GM18502 (cell line): ENCODE measurements around the gene IRF1.
"Not testable (repeated sequence)": the region's sequence is repeated elsewhere in the genome, so short reads cannot be mapped to it uniquely, and the experiment has no call there.

Source experiments
- ATAC-seq: cut with Tn5 transposase; IDR thresholded peaks from one replicate; pipeline ENCODE4 v1.9.1; 2021; ENCODE audit warnings: mild to moderate bottlenecking; ENCODE audit not compliant: unreplicated experiment, poor library complexity

IRF1 gene

DNA sequence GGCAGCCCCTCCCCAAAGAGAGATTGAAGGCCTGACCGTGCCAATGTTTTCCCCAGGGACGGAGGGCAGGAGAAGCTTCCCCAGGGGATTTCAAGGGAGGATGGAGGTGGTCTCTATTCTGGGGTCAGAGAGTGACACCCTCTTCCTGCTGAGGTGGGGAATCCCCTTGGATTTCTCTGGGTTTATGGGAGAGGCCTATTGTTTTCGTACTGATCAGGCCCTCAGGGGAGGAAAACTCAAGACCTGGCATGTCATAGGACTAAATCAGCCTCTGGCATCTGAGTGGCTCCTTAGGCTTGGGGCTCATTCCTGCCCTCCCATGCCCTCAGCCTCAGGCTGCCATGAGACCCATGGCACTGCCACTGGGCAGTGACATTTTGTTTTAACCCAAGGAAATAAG is 44.6 kb downstream of the IRF1 start:
- ATAC-seq, result no peak

- no peak for ATAC-seq
These were observed 45.0 kb downstream of the IRF1 start for GRCh38 chr5:132445640-132445923.

GRCh38 chr5:132444841-132445639 is 45.5 kb downstream of the IRF1 start:
- ATAC-seq, result no peak

GRCh38 chr5:132444061-132444460 is 46.5 kb downstream of the IRF1 start:
- ATAC-seq, result no peak

- ATAC-seq, result no peak
These were observed 51.0 kb downstream of the IRF1 start for GRCh38 chr5:132439521-132440089.

DNA sequence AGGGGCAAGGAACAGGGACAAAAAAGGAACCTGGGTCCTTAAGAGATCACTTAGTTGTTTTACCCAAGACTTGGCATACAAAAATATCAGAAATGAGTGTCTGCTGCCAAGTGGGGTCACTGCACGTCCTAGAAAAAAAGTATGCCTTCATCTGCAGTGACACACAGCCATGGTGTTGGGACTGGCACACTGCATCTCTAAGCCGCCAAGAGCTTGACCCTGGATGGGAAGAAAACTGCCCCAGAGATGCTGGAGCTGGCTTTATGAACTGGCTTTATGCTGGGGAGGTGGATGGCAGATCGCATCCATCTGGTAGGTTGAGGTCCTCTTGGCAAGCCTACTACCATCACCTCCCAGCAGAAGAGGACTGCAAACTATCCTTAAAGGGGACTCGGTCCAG is 51.7 kb downstream of the IRF1 start:
- ATAC-seq, result no peak

- not testable (repeated sequence) for ATAC-seq
These were observed 52.3 kb downstream of the IRF1 start for GRCh38 chr5:132438267-132438645.

GRCh38 chr5:132437604-132438266 is 52.8 kb downstream of the IRF1 start:
- ATAC-seq, result peak; percentile 88

GRCh38 chr5:132436936-132437335 is 53.6 kb downstream of the IRF1 start:
- ATAC-seq, result peak; percentile 4

- no peak for ATAC-seq
These were observed 54.7 kb downstream of the IRF1 start for GRCh38 chr5:132435886-132436285.

DNA sequence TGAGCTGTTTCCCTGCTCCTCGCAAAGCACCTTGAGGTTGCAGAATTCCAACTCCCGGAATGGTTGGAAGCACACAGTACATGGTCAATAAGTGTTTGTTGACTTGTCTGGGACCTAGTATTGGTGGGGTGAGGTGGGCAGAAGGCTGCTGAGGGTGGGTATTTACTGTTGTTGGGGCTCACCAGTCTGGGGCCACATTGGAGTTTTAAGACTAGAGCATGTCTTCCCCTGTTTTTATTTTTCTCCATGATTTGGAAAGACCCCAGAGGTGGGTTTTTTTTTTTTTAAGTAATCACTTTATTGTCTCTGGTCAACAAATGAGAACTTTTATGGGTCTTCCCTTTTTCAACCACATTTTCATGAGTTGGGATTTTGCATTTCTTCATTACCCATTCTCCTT is 55.1 kb downstream of the IRF1 start:
- no peak for ATAC-seq

GRCh38 chr5:132434416-132435286 is 55.9 kb downstream of the IRF1 start:
- no peak for ATAC-seq

- ATAC-seq, result no peak
These were observed 57.4 kb downstream of the IRF1 start for GRCh38 chr5:132433141-132433540.

- no peak for ATAC-seq
These were observed 58.9 kb downstream of the IRF1 start for GRCh38 chr5:132431632-132432031.
